GM19240 (cell line): ENCODE measurements around the gene OR4S2.
A peak's percentile ranks its signal among the peaks of the same experiment; 100 is the strongest.

Source experiments
- DNase-seq: peaks from one replicate; pipeline ENCODE4 v3.0.0; 2011; ENCODE audit warnings: low spot score; ENCODE audit not compliant: insufficient read length

OR4S2 gene

GRCh38 chr11:55648027-55648426 lies at the start of gene OR4S2:
TSS of gene OR4S2 (plus strand) at chr11:55648327. CDS start at chr11:55650904, 2,577 bp downstream.
- no peak for DNase-seq

- no peak for DNase-seq
These were observed 40.6 kb upstream of the OR4S2 start, which contains the start of gene OR4C11 for GRCh38 chr11:55607545-55607944. TSS of gene OR4C11 (minus strand) at chr11:55607645. CDS start at chr11:55604373, 3,272 bp downstream.

GRCh38 chr11:55624531-55624930 lies 23.6 kb upstream of the OR4S2 start:
- DNase-seq: no peak

- DNase-seq: no peak
These were observed 13.3 kb upstream of the OR4S2 start, which contains the start of gene OR4P4 for GRCh38 chr11:55634813-55635212. TSS of gene OR4P4 (plus strand) at chr11:55635113.

GRCh38 chr11:55652560-55652959 lies 4.4 kb downstream of the OR4S2 start:
- DNase-seq: no peak

- DNase-seq: no peak
These were observed 7.0 kb downstream of the OR4S2 start for GRCh38 chr11:55655096-55655495.

GRCh38 chr11:55658031-55658573 lies 10.0 kb downstream of the OR4S2 start:
- peak; percentile 4 for DNase-seq

- DNase-seq: no peak
These were observed 10.5 kb downstream of the OR4S2 start for GRCh38 chr11:55658608-55659007.

- no peak for DNase-seq
These were observed 13.8 kb downstream of the OR4S2 start, which contains the start of gene OR4C6 for GRCh38 chr11:55661901-55662300. TSS of gene OR4C6 (plus strand) at chr11:55662201. CDS start at chr11:55665167, 2,966 bp downstream.

- no peak for DNase-seq
These were observed 21.2 kb downstream of the OR4S2 start for GRCh38 chr11:55669376-55669775.

GRCh38 chr11:55673860-55674259 lies 25.7 kb downstream of the OR4S2 start:
- no peak for DNase-seq

- DNase-seq: peak; percentile 4
These were observed 49.7 kb downstream of the OR4S2 start for GRCh38 chr11:55697817-55698216.

GRCh38 chr11:55701429-55701828 lies 53.3 kb downstream of the OR4S2 start:
- DNase-seq: no peak
